Upper lobe of left lung (tissue), 6 donors: ENCODE data around the gene RNF168. TPM values are rescaled to one million over a fixed set of nuclear protein-coding genes. Genes with fewer than 3 reads are reported as not detected.

Source experiments
- ATAC-seq, 2 donors: fragments of 200-7000 bp; cut with Tn5 transposase; one replicate each; pipeline ENCODE4 v1.9.1; 2022; ENCODE audit warnings: mild to moderate bottlenecking in 2 of 2, moderate library complexity in 2 of 2; ENCODE audit not compliant: low FRiP score in 2 of 2
- DNase-seq, 2 donors: peaks; one replicate each; pipeline ENCODE4 v3.0.0-alpha.2; 2019 to 2020
- H3K27ac ChIP-seq, 4 donors: fragments of 200-600 bp; sonication (generic); one replicate each; pipeline ENCODE4 v1.5.1; 2016 to 2019
- H3K27me3 ChIP-seq, 4 donors: fragments of 200-600 bp; sonication (generic); one replicate each; pipeline ENCODE4 v1.5.1; 2017 to 2019
- H3K36me3 ChIP-seq, 4 donors: fragments of 200-600 bp; sonication (generic); one replicate each; pipeline ENCODE4 v1.5.1; 2016 to 2019
- H3K4me1 ChIP-seq, 4 donors: fragments of 200-600 bp; sonication (generic); one replicate each; pipeline ENCODE4 v1.5.1; 2018 to 2019
- H3K4me3 ChIP-seq, 4 donors: fragments of 200-600 bp; sonication (generic); one replicate each; pipeline ENCODE4 v1.5.1; 2017 to 2019; ENCODE audit warnings: mild to moderate bottlenecking in 2 of 4, moderate library complexity in 1 of 4
- H3K9me3 ChIP-seq, 4 donors: fragments of 200-600 bp; sonication (generic); one replicate each; pipeline ENCODE4 v1.5.1; 2018 to 2019
- CTCF ChIP-seq, 6 experiments: fragments of 450-650 bp in 4 of 6; fragments of 200-600 bp in 2 of 6; sonication (generic) in 2 of 6; IDR thresholded peaks; one replicate each; pipeline ENCODE4 v1.5.1; 2016 to 2019; ENCODE audit warnings: antibody characterized with exemption in 6 of 6
- EP300 ChIP-seq, 4 donors: sonication (generic); formaldehyde crosslinking; IDR thresholded peaks; one replicate each; pipeline ENCODE4 v1.5.1; 2017; ENCODE audit warnings: antibody characterized with exemption in 4 of 4, control low read depth in 2 of 4
- POLR2A ChIP-seq, 4 donors: fragments of 450-650 bp; IDR thresholded peaks; one replicate each; pipeline ENCODE4 v1.5.1; 2016 to 2017; ENCODE audit warnings: antibody characterized with exemption in 4 of 4, mild to moderate bottlenecking in 2 of 4
- POLR2AphosphoS5 ChIP-seq, 2 donors: sonication (generic); formaldehyde crosslinking; IDR thresholded peaks; one replicate each; pipeline ENCODE4 v1.5.1; 2017; ENCODE audit warnings: antibody characterized with exemption in 2 of 2
- WGBS, 2 donors: methylation state at CpG; one replicate each; pipeline ENCODE4 v1.1.5; 2017 to 2018; 5-methylcytosine and 5-hydroxymethylcytosine counted together
- total RNA-seq, 6 donors: library from RNA; depleted of rRNA in 4 of 6; stranded (reverse); fragments of >200 nt in 4 of 6; gene quantifications; one replicate each; pipeline versions ENCODE4 v1.1.0 to v1.2.1, GENCODE V29; 2016 to 2021
- donor health status: DM: no; HTN: no; CAD: no; lungs with moderate emphysema.
- donor health status: DM: no; HTN: yes; CAD: no; lungs with severe emphysema.

RNF168 gene
- total RNA-seq, 6 donors from 2014 or later = 22.2 to 33.5 (median 26.6) TPM

- Histone ChIP-seq H3K4me1 (no peaks in the 10 kb centered on the region), H3K4me3 (no peak overlapping the region), H3K27ac (no peak overlapping the region), H3K36me3 (no peaks in the 10 kb centered on the region), H3K9me3 (peaks cover 0 to 7% (median 2%) of the 10 kb centered on the region in 4 donors), H3K27me3 (no peaks in the 10 kb centered on the region)
- TF ChIP-seq CTCF (IDR thresholded peaks at IDR 0.05) (no peak), EP300 (IDR thresholded peaks at IDR 0.05) (no peak), POLR2AphosphoS5 (IDR thresholded peaks at IDR 0.05) (no peak), POLR2A (IDR thresholded peaks at IDR 0.05) (no peak)
- ATAC-seq (no peak), DNase-seq (no peak)
- WGBS, 2 donors = 65 to 66% methylated on average over 5 of the region's 5 CpGs
These were observed 43.0 kb upstream of the RNF168 start for GRCh38 chr3:196546537-196546936.

GRCh38 chr3:196544491-196544992 is 41.0 kb upstream of the RNF168 start:
- ATAC-seq (no peak), DNase-seq (no peak)
- 92 to 100% methylated on average over 2 of the region's 2 CpGs for WGBS, 2 donors
- H3K4me3 ChIP-seq = no peak overlapping the region
- no peaks in the 10 kb centered on the region for H3K27me3 ChIP-seq
- no peaks in the 10 kb centered on the region for H3K36me3 ChIP-seq
- no peak for TF ChIP-seq POLR2A (IDR thresholded peaks at IDR 0.05)
- TF ChIP-seq CTCF (IDR thresholded peaks at IDR 0.05) = no peak
- no peak overlapping the region for H3K27ac ChIP-seq
- H3K4me1 ChIP-seq = no peaks in the 10 kb centered on the region
- peaks cover 0 to 5% (median 2%) of the 10 kb centered on the region in 4 donors for H3K9me3 ChIP-seq

GRCh38 chr3:196541684-196542445 is 38.3 kb upstream of the RNF168 start:
- TF ChIP-seq POLR2A (IDR thresholded peaks at IDR 0.05) (no peak), EP300 (IDR thresholded peaks at IDR 0.05) (no peak), CTCF (IDR thresholded peaks at IDR 0.05) (no peak)
- no peak for DNase-seq
- 80 to 86% methylated on average over 6 of the region's 6 CpGs for WGBS, 2 donors

GRCh38 chr3:196537319-196537984 is 33.9 kb upstream of the RNF168 start:
- no peaks in the 10 kb centered on the region for H3K27me3 ChIP-seq
- 41 to 50% methylated on average over 18 of the region's 18 CpGs for WGBS, 2 donors
- no peaks in the 10 kb centered on the region for H3K4me1 ChIP-seq
- no peak overlapping the region for H3K4me3 ChIP-seq
- no peak overlapping the region for H3K27ac ChIP-seq
- ATAC-seq (no peak), DNase-seq (no peak)
- TF ChIP-seq POLR2AphosphoS5 (IDR thresholded peaks at IDR 0.05) (no peak), CTCF (IDR thresholded peaks at IDR 0.05) (peak; percentile 34 to 72 (median 52))
- no peaks in the 10 kb centered on the region for H3K36me3 ChIP-seq
- no peaks in the 10 kb centered on the region for H3K9me3 ChIP-seq

More at GRCh38 chr3:196541684-196542445, 38.3 kb upstream of the RNF168 start:
- no peaks in the 10 kb centered on the region for H3K4me1 ChIP-seq
- H3K36me3 ChIP-seq = no peaks in the 10 kb centered on the region
- H3K27ac ChIP-seq = no peak overlapping the region
- no peaks in the 10 kb centered on the region for H3K9me3 ChIP-seq
- no peak overlapping the region for H3K4me3 ChIP-seq
- H3K27me3 ChIP-seq = no peaks in the 10 kb centered on the region
- no peak for ATAC-seq
